DMS79 (cell line): Measurements from ENCODE around the gene SFTPA2.
"Not testable (repeated sequence)": the region's sequence is repeated elsewhere in the genome, so short reads cannot be mapped to it uniquely, and the experiment has no call there.

ENCODE experiments used
- DNase-seq: peaks from one replicate; lab custom pipeline; 2025; lab: John Stamatoyannopoulos, UW

The SFTPA2 gene

GRCh38 chr10:79560160-79560709, at the start of gene SFTPA2:
Gene SFTPA2, minus strand, starts transcription at chr10:79560407. Its CDS starts 924 bp downstream, at chr10:79559483.
- DNase-seq, result no peak

- no peak for DNase-seq
Observed at GRCh38 chr10:79608505-79609375, 48.5 kb upstream of the SFTPA2 start.

DNA sequence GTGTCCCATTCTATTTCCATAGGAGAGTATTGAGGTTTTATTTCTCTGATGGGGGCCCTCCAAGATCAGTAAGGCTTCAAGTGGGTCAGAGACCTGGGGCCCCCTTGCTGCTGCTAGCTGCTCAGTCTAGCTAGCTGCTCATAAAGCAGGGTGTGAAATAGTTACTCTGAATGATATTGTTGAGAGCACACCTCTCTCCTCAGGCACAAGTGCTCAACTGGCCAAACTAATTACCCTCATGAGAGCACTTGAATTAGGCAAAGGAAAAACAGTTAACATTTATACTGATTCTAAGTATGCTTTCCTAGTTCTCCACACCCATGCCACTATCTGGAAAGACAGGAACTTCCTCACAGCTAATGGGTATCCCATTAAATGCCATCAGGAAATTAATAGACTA, 45.1 kb upstream of the SFTPA2 start:
- no peak for DNase-seq

DNA sequence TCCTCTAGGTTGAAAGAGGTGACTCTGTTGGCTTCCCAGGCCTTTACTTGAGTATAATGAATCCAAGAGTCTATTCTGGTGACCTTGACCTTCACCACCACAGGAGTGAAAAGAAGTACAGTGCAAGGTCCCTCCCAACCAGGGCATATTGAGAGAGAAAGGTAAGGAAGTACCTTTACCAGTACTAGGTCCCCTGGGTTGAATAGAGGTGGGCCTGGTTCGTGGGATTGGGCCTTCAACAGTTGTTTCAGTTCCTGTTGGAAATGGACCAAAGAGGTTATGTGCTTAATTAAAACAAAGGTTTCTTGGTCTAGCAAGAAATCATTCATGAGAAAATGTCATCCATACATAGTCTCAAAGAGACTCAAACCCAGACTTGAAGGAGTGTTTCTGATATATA, 44.1 kb upstream of the SFTPA2 start:
- no peak for DNase-seq

DNA sequence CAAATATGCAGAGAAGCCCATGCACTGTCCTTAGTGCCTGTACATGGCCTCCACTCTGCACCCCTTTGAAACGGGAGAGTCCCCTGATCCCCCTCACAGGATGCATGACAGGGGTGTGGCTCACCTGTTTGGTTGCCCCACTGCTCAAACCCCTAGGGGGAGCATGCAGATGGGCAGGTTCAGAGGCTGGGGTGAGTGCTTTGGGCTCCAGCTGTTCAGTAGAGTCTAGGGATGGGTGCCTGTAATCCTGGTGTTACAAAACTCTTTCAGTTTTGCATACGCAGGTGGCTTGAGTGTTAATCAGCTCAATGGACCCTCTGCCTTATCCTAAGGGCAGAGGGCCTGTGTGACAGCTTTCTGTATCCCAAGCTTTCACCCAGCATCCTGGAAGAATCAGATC, 42.7 kb upstream of the SFTPA2 start:
- DNase-seq, result no peak

DNA sequence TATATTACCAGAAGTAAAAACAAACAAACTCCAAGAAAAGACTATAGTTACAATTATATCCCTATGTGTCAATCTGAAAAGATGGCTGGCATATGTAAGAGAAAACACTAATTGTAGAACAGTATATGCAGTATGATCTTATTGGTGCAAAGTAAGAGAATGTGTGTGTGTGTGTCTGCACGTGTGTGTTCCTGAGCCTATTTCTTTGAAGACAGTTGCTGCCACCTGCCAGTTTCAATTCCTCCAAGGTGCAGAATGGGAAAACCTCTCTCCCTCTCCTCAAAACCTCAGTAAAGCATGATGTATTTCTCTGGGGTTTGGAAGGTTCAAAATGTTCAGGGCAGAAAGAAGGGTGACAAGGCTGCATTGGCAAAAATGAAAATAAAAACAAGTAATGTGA, 41.7 kb upstream of the SFTPA2 start:
- no peak for DNase-seq

GRCh38 chr10:79599644-79600043, 39.4 kb upstream of the SFTPA2 start:
- not testable (repeated sequence) for DNase-seq

GRCh38 chr10:79595510-79595909, 35.3 kb upstream of the SFTPA2 start:
- no peak for DNase-seq

DNA sequence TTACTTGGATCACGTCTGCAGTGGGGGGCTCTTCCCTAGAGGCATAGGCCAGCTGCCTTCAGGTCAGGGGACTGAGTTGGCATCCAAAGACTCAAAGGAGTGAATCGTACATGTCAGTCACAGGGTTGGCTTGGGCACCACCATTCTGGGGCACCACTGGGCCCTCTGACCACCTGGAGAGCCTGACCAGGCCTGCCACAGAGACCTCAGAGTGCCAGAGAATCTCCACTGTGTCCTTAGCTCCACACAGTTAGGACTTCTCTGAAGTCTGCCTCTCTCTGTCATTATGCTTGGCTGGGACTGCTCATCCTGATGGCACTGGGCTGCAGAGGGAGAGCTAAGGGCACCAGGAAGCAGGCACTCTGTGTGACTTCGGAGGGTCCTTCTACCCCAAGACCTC, 34.4 kb upstream of the SFTPA2 start:
- DNase-seq, result not testable (repeated sequence)

DNA sequence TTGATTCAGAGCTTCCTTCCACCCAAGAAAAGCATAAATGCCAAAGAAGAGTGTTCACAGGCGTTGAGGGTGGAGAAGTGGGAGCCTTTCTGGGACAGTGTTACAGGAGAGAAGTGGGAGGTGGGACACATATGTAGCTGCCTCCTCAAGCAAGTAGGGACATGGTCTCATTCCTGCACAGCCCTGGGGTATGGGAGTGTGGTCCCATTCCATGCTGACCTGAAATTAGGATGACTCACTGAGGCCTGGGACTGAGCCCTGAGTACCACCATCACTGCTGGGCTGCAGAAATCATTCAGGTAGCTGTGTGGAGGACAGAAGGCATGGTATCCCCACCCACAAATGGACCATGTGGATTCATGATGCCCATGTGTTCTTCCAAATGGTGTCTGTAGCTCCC, 33.2 kb upstream of the SFTPA2 start:
- no peak for DNase-seq

DNA sequence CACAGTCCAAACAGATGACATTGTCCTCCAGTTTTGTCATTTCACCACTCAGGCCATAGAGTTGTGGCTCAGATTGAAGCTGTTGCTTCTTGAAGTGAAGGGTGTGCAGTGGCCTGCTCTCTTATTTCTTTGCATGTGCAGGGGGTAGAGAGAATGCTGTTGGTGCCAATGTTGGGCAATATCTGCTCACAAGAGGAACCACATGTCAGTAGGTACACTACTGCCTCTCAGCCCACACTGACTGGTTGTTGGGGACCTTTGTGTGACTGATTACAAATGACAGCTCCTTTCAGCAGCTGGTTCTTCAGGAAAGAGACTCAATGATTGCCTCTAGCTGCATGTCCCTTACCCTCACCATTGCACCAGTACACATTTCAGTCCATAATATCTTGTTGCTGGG, 28.6 kb upstream of the SFTPA2 start:
- no peak for DNase-seq

DNA sequence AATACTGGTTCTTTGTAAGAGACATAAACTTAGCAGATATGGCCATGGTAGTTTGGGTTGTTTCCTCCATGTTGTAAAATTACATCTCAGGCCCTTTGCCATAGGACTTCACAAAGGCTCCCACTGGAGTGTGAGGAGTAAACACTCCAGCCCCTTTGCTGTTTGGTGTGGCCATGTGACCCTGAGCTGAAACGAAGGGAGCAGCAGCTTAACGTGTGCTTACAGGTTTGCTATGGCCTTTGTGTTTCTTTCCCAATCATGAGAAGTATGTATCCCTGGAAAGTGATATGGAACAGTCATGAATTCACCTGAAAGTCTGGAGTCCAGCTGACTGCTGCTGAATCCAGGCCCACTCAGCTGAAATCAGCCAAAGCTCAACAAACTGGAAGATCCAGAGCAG, 26.7 kb upstream of the SFTPA2 start:
- DNase-seq, result no peak

DNA sequence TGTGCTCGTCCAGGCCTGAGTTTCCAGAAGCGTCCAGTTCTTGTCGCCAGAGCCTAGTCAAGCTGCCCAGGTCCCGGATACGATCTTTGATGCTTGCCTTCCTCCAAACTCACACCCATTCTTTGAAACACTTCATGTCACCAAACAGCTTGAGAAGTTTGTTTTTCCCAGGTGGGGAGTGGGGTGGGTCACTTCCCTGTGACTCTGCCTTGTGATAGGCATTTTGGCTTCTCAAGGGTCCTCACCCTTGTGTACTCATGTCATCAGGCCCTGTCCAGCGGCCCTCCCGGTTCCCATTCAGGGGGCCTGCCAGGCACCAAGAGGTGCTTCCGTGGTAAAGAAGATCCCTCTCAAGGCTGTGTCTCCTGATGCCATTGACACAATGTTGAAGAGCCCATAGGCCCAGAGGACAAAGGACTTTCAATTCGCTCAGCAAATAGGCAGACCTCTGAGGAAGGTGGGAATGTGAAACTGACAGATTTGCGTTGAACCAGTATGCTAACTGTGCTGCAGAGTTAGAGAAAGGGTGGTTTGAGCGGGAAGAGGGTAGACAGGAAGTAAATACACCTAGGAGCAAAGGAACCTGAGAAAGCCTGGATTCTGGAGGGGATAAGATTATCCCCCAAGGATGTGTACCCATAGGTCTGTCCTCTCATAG, 25.8 kb upstream of the SFTPA2 start:
- DNase-seq, result no peak

- no peak for DNase-seq
Observed at GRCh38 chr10:79583488-79584024, 23.3 kb upstream of the SFTPA2 start.

DNA sequence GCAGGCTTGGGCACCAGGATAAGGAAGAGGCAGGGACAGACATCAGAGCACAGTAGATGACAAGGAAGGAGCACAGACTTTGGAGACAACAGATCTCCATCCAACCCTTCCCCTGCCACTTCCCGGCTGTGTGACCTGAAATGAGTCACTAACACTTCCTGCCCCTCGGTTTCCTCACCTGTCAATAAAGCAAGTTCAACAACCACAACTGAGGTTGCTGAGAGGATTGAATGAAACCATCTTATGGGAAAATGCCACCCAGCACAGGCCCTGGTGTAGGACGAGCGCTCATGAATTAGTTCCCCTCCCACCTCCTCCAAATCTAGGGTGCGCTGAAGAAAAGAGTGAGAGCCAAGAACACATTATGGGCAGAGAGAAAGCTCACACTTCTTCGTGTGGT, 22.7 kb upstream of the SFTPA2 start:
- not testable (repeated sequence) for DNase-seq

GRCh38 chr10:79582096-79582495, 21.9 kb upstream of the SFTPA2 start:
- no peak for DNase-seq

GRCh38 chr10:79581044-79581443, 20.8 kb upstream of the SFTPA2 start:
- DNase-seq, result no peak

GRCh38 chr10:79579361-79579760, 19.2 kb upstream of the SFTPA2 start:
- no peak for DNase-seq

DNA sequence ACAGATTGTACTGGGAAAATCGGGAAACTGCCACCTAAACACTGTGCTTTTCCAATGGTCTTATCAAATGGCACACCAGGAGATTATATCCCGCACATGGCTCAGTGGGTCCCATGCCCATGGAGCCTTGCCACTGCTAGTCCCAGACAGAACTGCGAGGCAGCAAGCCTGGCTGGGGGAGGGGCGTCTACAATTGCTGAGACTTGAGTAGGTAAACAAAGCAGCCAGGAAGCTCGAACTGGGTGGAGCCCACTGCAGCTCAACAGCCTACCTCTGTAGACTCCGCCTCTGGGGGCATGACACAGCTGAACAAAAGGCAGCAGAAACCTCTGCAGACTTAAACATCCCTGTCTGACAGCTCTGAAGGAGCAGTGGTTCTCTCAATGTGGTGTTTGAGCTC, 10.4 kb upstream of the SFTPA2 start:
- not testable (repeated sequence) for DNase-seq

DNA sequence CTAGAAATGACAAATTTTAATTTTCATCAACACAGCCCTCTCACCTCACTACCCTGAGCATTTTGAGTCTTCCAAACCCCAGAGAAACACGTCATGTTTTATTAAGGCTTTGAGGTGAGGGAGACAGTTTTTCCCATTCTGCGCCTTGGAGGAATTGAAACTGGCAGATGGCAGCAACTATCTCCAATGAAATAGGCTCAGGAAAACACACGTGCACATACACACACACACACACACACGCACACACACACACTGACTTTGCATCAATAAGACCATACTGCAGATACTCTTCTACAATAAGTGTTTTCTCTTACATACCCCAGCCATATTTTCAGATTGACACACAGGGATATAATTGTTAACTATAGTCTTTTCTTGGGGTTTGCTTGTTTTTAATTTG, 3.2 kb upstream of the SFTPA2 start:
- DNase-seq, result no peak

GRCh38 chr10:79562135-79562756, 2.0 kb upstream of the SFTPA2 start:
- DNase-seq, result no peak

DNA sequence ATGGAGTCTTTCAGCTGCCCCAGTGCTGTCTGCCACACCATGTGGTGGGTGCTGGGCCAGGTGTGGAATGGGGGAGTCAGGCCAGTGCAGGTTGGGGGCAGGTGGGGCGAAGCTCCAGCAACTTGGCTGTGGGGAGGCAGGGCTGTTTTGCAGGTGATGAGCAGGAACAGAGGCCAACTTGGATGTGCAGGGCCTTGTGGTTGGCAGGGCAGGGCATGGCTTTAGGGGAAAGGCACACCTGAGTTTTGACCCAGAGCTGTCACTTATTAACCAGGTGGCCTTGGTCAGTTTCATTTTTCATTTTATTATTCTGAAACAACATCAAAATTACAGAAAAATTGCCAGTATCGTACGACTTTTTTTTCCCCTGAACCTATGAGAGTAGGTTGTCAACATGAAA, 1.1 kb upstream of the SFTPA2 start:
- DNase-seq, result no peak
